Transverse colon (tissue), 4 donors: ENCODE data around the gene SMAD2. TPM values are rescaled to one million over a fixed set of nuclear protein-coding genes. Genes with fewer than 3 reads are reported as not detected.

Source experiments
- DNase-seq: peaks from one replicate; pipeline ENCODE4 v3.0.0-alpha.2; 2019
- H3K27ac ChIP-seq, 4 donors: fragments of 200-600 bp; sonication (generic); 2 replicates each; pipeline ENCODE4 v1.5.1; 2016 to 2018; ENCODE audit warnings: inconsistent platforms in 4 of 4
- H3K27me3 ChIP-seq: fragments of 200-600 bp; sonication (generic); 2 replicates; pipeline ENCODE4 v1.5.1; 2017; ENCODE audit warnings: inconsistent platforms
- H3K36me3 ChIP-seq, 4 donors: fragments of 200-600 bp; sonication (generic); 2 replicates each; pipeline ENCODE4 v1.5.1; 2017 to 2019; ENCODE audit warnings: inconsistent platforms in 4 of 4
- H3K4me1 ChIP-seq, 4 donors: fragments of 200-600 bp; sonication (generic); 2 replicates each; pipeline ENCODE4 v1.5.1; 2017 to 2020; ENCODE audit warnings: inconsistent platforms in 4 of 4
- H3K4me3 ChIP-seq, 4 donors: fragments of 200-600 bp; sonication (generic); 1 replicate in 1 of 4; 2 replicates in 3 of 4; pipeline versions ENCODE4 v1.5.1 to v1.6.1; 2017 to 2019; ENCODE audit warnings: inconsistent platforms in 4 of 4
- H3K9me3 ChIP-seq, 2 donors: fragments of 200-600 bp; sonication (generic); 2 replicates each; pipeline ENCODE4 v1.5.1; 2017 to 2019; ENCODE audit warnings: inconsistent platforms in 2 of 2
- CTCF ChIP-seq, 5 experiments: fragments of 200-600 bp in 3 of 5; fragments of 450-650 bp in 2 of 5; sonication (generic) in 3 of 5; IDR thresholded peaks; 1 replicate in 2 of 5; 2 replicates in 3 of 5; pipeline ENCODE4 v1.5.1; 2016 to 2017; ENCODE audit warnings: antibody characterized with exemption in 5 of 5, inconsistent platforms in 3 of 5, mild to moderate bottlenecking in 2 of 5, moderate library complexity in 1 of 5
- EP300 ChIP-seq: sonication (generic); formaldehyde crosslinking; IDR thresholded peaks from one replicate; pipeline ENCODE4 v1.6.1; 2017; ENCODE audit warnings: antibody characterized with exemption, low read depth
- POLR2A ChIP-seq: fragments of 450-650 bp; IDR thresholded peaks from one replicate; pipeline ENCODE4 v1.6.1; 2016; ENCODE audit warnings: antibody characterized with exemption, mild to moderate bottlenecking, moderate library complexity
- POLR2AphosphoS5 ChIP-seq, 3 donors: sonication (generic); formaldehyde crosslinking; IDR thresholded peaks; one replicate each; pipeline ENCODE4 v1.6.1; 2016; ENCODE audit warnings: antibody characterized with exemption in 3 of 3
- WGBS, 2 donors: methylation state at CpG; one replicate each; pipeline ENCODE4 v1.1.5; 2018; ENCODE audit warnings: low coverage in 1 of 2; 5-methylcytosine and 5-hydroxymethylcytosine counted together
- in situ Hi-C, 4 donors: fragments of 200-750 bp; cut with MboI; loops; one replicate each; pipeline versions ENCODE4 v1.15.0 to v1.15.1; 2017; ENCODE audit warnings: low sequenced_read_pairs in 3 of 4, low pct_ligation_motif_present in 1 of 4, low pct_unique_long_range_greater_than_20kb in 1 of 4
- intact Hi-C: fragments of 100-400 bp; cut with DNase I; formaldehyde crosslinking; loops from one replicate; pipeline ENCODE4 v1.15.1; 2023; ENCODE audit warnings: low total_unique reads
- total RNA-seq, 4 donors: library from RNA; depleted of rRNA; stranded (reverse); fragments of >200 nt; gene quantifications; one replicate each; pipeline ENCODE4 v1.1.0, GENCODE V29; 2016

Gene SMAD2
- total RNA-seq, 4 donors from 2014 or later, result 17.9 to 68.8 (median 43.9) TPM

- H3K4me1 ChIP-seq, result peaks cover 7 to 58% (median 43%) of the 10 kb centered on the region in 4 donors
- in situ Hi-C loops, result no loop called here
- peak overlapping the region; percentile 3 to 75 (median 57) for H3K27ac ChIP-seq
- no peaks in the 10 kb centered on the region for H3K9me3 ChIP-seq
- no peak for TF ChIP-seq EP300
- TF ChIP-seq POLR2A, result no peak
- no peak for TF ChIP-seq CTCF (IDR thresholded peaks at IDR 0.05)
- TF ChIP-seq POLR2AphosphoS5 (IDR thresholded peaks at IDR 0.05), result no peak
- WGBS, 2 donors, result 58 to 73% methylated on average over 4 of the region's 4 CpGs
- no peaks in the 10 kb centered on the region for H3K36me3 ChIP-seq
- no peak for DNase-seq
- H3K4me3 ChIP-seq, result no peak overlapping the region
- intact Hi-C loops, result no loop called here
- H3K27me3 ChIP-seq, result no peaks in the 10 kb centered on the region
These were observed 18.6 kb downstream of the SMAD2 start for GRCh38 chr18:47911877-47912276.

- 43 to 53% methylated on average over 4 of the region's 4 CpGs for WGBS, 2 donors
- H3K27ac ChIP-seq, result peak overlapping the region; percentile 3 to 59 (median 22)
- no peak for DNase-seq
- intact Hi-C loops (no loop called here), in situ Hi-C loops (no loop called here)
- no peak for TF ChIP-seq CTCF (IDR thresholded peaks at IDR 0.05)
- TF ChIP-seq POLR2AphosphoS5 (IDR thresholded peaks at IDR 0.05), result no peak
- TF ChIP-seq POLR2A, result no peak
- TF ChIP-seq EP300, result no peak
- no peak overlapping the region for H3K4me3 ChIP-seq
- peaks cover 0 to 5% of the 10 kb centered on the region in 2 donors for H3K9me3 ChIP-seq
- H3K4me1 ChIP-seq, result peaks cover 7 to 55% (median 40%) of the 10 kb centered on the region in 4 donors
- H3K36me3 ChIP-seq, result no peaks in the 10 kb centered on the region
- no peaks in the 10 kb centered on the region for H3K27me3 ChIP-seq
These were observed 21.0 kb downstream of the SMAD2 start for GRCh38 chr18:47909484-47909883.

GRCh38 chr18:47908592-47908991 is 21.9 kb downstream of the SMAD2 start:
- Histone ChIP-seq H3K27ac (peak overlapping the region in 2 of 4 donors; percentile 34 to 59), H3K4me3 (no peak overlapping the region), H3K36me3 (no peaks in the 10 kb centered on the region), H3K9me3 (peaks cover 0 to 7% of the 10 kb centered on the region in 2 donors), H3K4me1 (peaks cover 7 to 55% (median 32%) of the 10 kb centered on the region in 4 donors), H3K27me3 (no peaks in the 10 kb centered on the region)
- DNase-seq, result no peak
- in situ Hi-C loops, result no loop called here
- intact Hi-C loops, result no loop called here
- 80 to 87% methylated on average over 6 of the region's 6 CpGs for WGBS, 2 donors
- TF ChIP-seq POLR2AphosphoS5 (IDR thresholded peaks at IDR 0.05) (no peak), EP300 (no peak), POLR2A (no peak), CTCF (IDR thresholded peaks at IDR 0.05) (no peak)

- H3K9me3 ChIP-seq, result peaks cover 0 to 7% of the 10 kb centered on the region in 2 donors
- DNase-seq, result no peak
- no peak overlapping the region for H3K27ac ChIP-seq
- 96 to 100% methylated on average over 3 of the region's 3 CpGs for WGBS, 2 donors
- H3K4me1 ChIP-seq, result peaks cover 0 to 42% (median 29%) of the 10 kb centered on the region in 4 donors
- TF ChIP-seq EP300 (no peak), POLR2AphosphoS5 (IDR thresholded peaks at IDR 0.05) (no peak), POLR2A (no peak), CTCF (IDR thresholded peaks at IDR 0.05) (no peak)
- intact Hi-C loops, result no loop called here
- no peaks in the 10 kb centered on the region for H3K27me3 ChIP-seq
- in situ Hi-C loops, result no loop called here
- no peaks in the 10 kb centered on the region for H3K36me3 ChIP-seq
- H3K4me3 ChIP-seq, result no peak overlapping the region
These were observed 24.1 kb downstream of the SMAD2 start for GRCh38 chr18:47906408-47906807.
